HFFc6 (cell line): Measurements from ENCODE around the gene MCOLN2. TPM values are rescaled to one million over a fixed set of nuclear protein-coding genes. Genes with fewer than 3 reads are reported as not detected.

Experiments
- DNase-seq: peaks from one replicate; pipeline ENCODE4 v3.0.0-alpha.2; 2018
- H3K27ac Mint-ChIP-seq: 2 replicates; pipeline ENCODE4 v1.8.0; 2020; ENCODE audit warnings: mild to moderate bottlenecking, mixed read lengths
- H3K27me3 Mint-ChIP-seq: 2 replicates; pipeline ENCODE4 v1.8.0; 2021; ENCODE audit warnings: mild to moderate bottlenecking, moderate library complexity, mixed read lengths; ENCODE audit not compliant: insufficient read depth
- H3K36me3 Mint-ChIP-seq: 2 replicates; pipeline ENCODE4 v1.8.0; 2021; ENCODE audit warnings: low read depth, mixed read lengths
- H3K4me1 Mint-ChIP-seq: 2 replicates; pipeline ENCODE4 v1.8.0; 2020; ENCODE audit warnings: low read depth, mixed read lengths
- H3K4me3 Mint-ChIP-seq: 2 replicates; pipeline ENCODE4 v1.8.0; 2020; ENCODE audit warnings: mild to moderate bottlenecking, moderate library complexity, mixed read lengths
- H3K9me3 Mint-ChIP-seq: 2 replicates; pipeline ENCODE4 v1.8.0; 2020; ENCODE audit warnings: mild to moderate bottlenecking, mixed read lengths
- total RNA-seq, 6 experiments: library from RNA; stranded (reverse); fragmentation: NEBNext Ultra II Directional; extraction: Animal tissue kit (Norgen Biotek cat#: 25700); gene quantifications; 2 replicates in 1 of 6; 3 replicates in 5 of 6; pipeline ENCODE4 v1.2.3, GENCODE V29; 2021
- TF ChIP-seq, protein P1 (sequence below): fragments of 200-600 bp; sonication (generic); IDR thresholded peaks from 2 replicates; pipeline ENCODE4 v1.5.0; 2021; ENCODE audit warnings: antibody characterized with exemption, mild to moderate bottlenecking

The MCOLN2 gene
- total RNA-seq, 6 experiments from 2014 or later = 1.3 to 4.1 (median 2.5) TPM

DNA sequence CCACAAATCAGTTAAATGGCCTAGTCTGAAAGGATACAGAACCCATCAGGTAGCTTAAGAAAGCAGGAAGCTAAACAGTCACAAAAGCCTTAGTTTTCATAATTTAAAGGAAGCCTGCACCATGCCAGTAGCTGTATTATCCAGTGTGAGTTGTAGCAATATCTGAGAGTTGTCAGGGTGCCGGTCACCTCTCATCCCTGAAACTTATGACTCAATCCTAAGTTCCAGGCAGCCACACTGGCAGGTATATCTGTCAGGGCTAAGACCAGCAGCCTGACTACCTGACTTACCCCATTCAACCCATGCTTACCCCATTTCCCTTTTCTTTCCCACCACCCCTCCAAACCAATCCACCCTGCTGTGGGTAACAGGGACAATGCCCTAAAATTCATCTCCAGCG is 66.1 kb downstream of the MCOLN2 start:
- Mint-ChIP-seq H3K9me3 (no peaks in the 10 kb centered on the region), H3K4me3 (no peak overlapping the region)

DNA sequence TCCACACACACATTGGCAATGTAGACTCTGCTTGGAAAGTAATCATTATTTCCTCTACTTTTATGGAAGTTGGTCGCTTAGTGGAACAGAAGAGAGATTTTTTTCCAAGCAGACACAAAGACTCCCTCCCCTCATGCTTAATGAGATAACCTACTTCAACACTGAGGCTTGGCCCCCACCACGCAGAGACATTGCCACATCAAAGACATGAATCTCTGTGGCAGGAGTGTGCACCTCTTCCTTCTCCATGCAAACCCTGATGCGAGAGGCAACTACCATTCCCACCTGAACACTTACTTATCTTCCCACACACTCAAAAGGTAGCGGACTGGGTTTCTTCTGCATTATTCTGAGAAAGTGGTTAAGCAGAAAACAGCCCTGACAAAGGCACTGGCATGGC is 66.6 kb downstream of the MCOLN2 start:
- H3K9me3 Mint-ChIP-seq = no peaks in the 10 kb centered on the region

More for the DNA sequence above, 66.1 kb downstream of the MCOLN2 start:
- H3K27ac Mint-ChIP-seq = no peak overlapping the region
- TF ChIP-seq, protein P1, sequence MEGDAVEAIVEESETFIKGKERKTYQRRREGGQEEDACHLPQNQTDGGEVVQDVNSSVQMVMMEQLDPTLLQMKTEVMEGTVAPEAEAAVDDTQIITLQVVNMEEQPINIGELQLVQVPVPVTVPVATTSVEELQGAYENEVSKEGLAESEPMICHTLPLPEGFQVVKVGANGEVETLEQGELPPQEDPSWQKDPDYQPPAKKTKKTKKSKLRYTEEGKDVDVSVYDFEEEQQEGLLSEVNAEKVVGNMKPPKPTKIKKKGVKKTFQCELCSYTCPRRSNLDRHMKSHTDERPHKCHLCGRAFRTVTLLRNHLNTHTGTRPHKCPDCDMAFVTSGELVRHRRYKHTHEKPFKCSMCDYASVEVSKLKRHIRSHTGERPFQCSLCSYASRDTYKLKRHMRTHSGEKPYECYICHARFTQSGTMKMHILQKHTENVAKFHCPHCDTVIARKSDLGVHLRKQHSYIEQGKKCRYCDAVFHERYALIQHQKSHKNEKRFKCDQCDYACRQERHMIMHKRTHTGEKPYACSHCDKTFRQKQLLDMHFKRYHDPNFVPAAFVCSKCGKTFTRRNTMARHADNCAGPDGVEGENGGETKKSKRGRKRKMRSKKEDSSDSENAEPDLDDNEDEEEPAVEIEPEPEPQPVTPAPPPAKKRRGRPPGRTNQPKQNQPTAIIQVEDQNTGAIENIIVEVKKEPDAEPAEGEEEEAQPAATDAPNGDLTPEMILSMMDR = no peak
- H3K4me1 Mint-ChIP-seq = no peaks in the 10 kb centered on the region
- peaks cover 2% of the 10 kb centered on the region; the same call in 1 of the 2 replicates for H3K27me3 Mint-ChIP-seq
- H3K36me3 Mint-ChIP-seq = no peaks in the 10 kb centered on the region
- DNase-seq = no peak

DNA sequence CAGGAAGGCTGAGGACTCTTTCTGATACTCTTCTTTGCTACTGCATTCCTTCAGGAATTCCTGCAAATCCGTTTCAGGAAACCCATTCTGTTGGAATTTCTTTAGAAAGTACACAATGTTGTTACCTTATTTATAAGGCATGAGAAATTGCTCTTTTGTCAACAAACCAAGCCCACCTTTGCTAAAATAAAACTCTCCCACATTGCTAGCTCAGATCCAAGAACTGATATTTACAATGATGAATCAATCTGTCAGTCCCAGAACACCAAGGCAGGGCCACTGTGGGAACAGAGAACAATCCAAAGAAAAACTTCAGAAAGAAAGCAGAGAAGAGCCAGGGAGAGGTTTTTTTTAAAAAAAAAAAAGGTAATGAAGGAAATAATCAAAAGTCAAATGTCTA is 67.3 kb downstream of the MCOLN2 start:
- TF ChIP-seq, protein P1 = no peak
- Mint-ChIP-seq H3K36me3 (no peaks in the 10 kb centered on the region), H3K4me1 (no peaks in the 10 kb centered on the region), H3K27me3 (peaks cover 2% of the 10 kb centered on the region; the same call in 1 of the 2 replicates), H3K4me3 (no peak overlapping the region), H3K9me3 (no peaks in the 10 kb centered on the region), H3K27ac (no peak overlapping the region)
- no peak for DNase-seq

More for the DNA sequence above, 66.6 kb downstream of the MCOLN2 start:
- Mint-ChIP-seq H3K4me3 (no peak overlapping the region), H3K4me1 (no peaks in the 10 kb centered on the region), H3K27me3 (peaks cover 2% of the 10 kb centered on the region; the same call in 1 of the 2 replicates), H3K27ac (no peak overlapping the region), H3K36me3 (no peaks in the 10 kb centered on the region)
- TF ChIP-seq, protein P1 = no peak
- no peak for DNase-seq

DNA sequence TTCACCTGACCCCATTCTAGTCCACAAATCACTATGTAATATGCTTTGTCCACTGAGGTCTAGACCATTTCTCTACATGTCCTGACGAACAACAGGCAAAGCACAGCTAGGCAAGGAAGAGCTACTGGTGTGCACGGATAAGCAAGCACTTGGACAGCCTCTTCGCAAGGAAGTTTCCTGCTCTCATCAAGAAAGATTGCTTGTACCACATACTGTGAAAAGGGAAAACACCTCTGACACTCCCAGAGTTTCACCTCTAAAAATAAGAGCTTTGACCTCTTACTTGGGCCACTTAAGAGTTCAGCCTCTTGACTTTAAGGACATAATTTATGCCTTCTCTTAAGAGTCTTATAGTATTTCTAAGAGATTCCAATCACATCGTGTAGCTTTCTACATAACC is 67.9 kb downstream of the MCOLN2 start:
- no peak for DNase-seq
- H3K4me3 Mint-ChIP-seq = no peak overlapping the region
- H3K27ac Mint-ChIP-seq = no peak overlapping the region
- H3K4me1 Mint-ChIP-seq = no peaks in the 10 kb centered on the region
- peaks cover 2% of the 10 kb centered on the region; the same call in 1 of the 2 replicates for H3K27me3 Mint-ChIP-seq
- H3K36me3 Mint-ChIP-seq = no peaks in the 10 kb centered on the region
- TF ChIP-seq, protein P1 = no peak
- no peaks in the 10 kb centered on the region for H3K9me3 Mint-ChIP-seq

DNA sequence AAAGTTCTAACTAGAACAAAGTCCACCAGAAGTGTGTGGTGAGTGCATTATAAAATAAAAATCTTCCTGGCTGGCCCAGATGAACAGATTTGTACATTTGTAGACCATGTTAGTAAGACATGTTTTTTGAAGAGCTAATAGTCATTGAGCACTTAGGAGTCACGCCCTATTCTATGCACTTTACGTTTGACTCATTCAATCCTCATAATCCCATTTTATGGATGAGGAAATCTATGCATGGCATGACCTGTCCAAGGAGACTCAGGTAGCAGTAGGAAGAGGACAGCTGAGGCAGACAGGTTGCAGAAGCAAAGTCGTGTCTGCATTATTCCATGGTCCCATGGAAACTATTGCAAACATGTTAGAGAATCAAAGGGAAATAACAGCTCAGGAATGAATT is 73.6 kb downstream of the MCOLN2 start:
- no peak for DNase-seq
- H3K27ac Mint-ChIP-seq = no peak overlapping the region
- TF ChIP-seq, protein P1 = no peak
- H3K9me3 Mint-ChIP-seq = no peaks in the 10 kb centered on the region
- H3K27me3 Mint-ChIP-seq = peaks cover 10% of the 10 kb centered on the region
- H3K4me3 Mint-ChIP-seq = no peak overlapping the region
- H3K36me3 Mint-ChIP-seq = no peaks in the 10 kb centered on the region
- H3K4me1 Mint-ChIP-seq = no peaks in the 10 kb centered on the region

DNA sequence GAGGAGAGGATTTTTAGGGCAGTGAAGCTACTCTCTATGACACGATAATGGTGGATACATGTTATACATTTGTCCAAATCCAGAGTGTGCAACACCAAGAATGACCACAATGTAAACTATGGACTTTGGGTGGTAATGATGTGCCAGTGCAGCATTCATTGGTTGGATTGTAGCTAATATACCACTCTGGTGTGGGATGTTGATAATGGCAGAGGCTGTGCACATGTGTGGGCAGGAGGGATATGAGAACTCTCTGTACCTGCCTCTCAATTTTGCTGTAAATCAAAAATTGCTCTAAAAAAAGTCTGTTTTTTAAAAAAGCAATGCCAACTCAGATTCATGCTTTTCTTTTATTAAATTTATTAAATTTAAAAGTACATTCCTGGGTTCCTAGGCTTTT is 76.8 kb downstream of the MCOLN2 start:
- Mint-ChIP-seq H3K27me3 (peaks cover 15% of the 10 kb centered on the region), H3K27ac (no peak overlapping the region), H3K36me3 (no peaks in the 10 kb centered on the region), H3K9me3 (no peaks in the 10 kb centered on the region), H3K4me3 (no peak overlapping the region), H3K4me1 (no peaks in the 10 kb centered on the region)
- TF ChIP-seq, protein P1 = no peak
- DNase-seq = no peak
